ENCODE results near the gene CEACAM6.

GRCh38 chr19:41774515-41774980 is 19.2 kb downstream of the CEACAM6 start:
- TF ChIP-seq CTCF (IDR thresholded peaks at IDR 0.05) (no peak), EP300 (IDR thresholded peaks at IDR 0.05) (no peak), POLR2A (IDR thresholded peaks at IDR 0.05) (no peak)

Data from tibial nerve (tissue), 4 donors.